Testis (tissue), 2 donors: Measurements from ENCODE around the gene MKI67.

Experiments
- CTCF ChIP-seq, 3 experiments: fragments of 450-650 bp in 2 of 3; fragments of 200-600 bp in 1 of 3; sonication (generic) in 1 of 3; IDR thresholded peaks; one replicate each; pipeline ENCODE4 v1.5.1; 2016 to 2019; ENCODE audit warnings: antibody characterized with exemption in 3 of 3, mild to moderate bottlenecking in 2 of 3, moderate library complexity in 1 of 3
- POLR2A ChIP-seq: fragments of 450-650 bp; IDR thresholded peaks from one replicate; pipeline ENCODE4 v1.6.1; 2017; ENCODE audit warnings: antibody characterized with exemption, mild to moderate bottlenecking, moderate library complexity

GRCh38 chr10:128125416-128125943, 743 bp downstream of the MKI67 start:
- no peak for TF ChIP-seq POLR2A
- no peak for TF ChIP-seq CTCF (IDR thresholded peaks at IDR 0.05)
